HepG2 (cell line): ENCODE measurements around the gene LMTK2. TPM values are rescaled to one million over a fixed set of nuclear protein-coding genes. Genes with fewer than 3 reads are reported as not detected.

Source experiments
- ATAC-seq: fragments of 200-7000 bp; cut with Tn5 transposase; 3 replicates; pipeline ENCODE4 v1.9.1; 2020; ENCODE audit warnings: mild to moderate bottlenecking, moderate library complexity
- BruUV-seq: library from RNA; stranded (reverse); fragments of 400-500 nt; replicated peaks from 2 replicates; lab custom pipeline; 2021; lab: Mats Ljungman, UMichigan
- CTCF ChIA-PET: fragments of 300-600 bp; formaldehyde crosslinking; extraction: SDS; loops from one replicate; lab custom pipeline; 2021; ENCODE audit warnings: low total read pairs, inconsistent platforms, low intra/inter-chr PET ratio; lab: Yijun Ruan, JAX
- POLR2A ChIA-PET: fragments of 350-600 bp; sonication (Branson Sonifier 250); formaldehyde crosslinking; loops from one replicate; lab custom pipeline; 2020; ENCODE audit warnings: antibody characterized with exemption, inconsistent platforms; lab: Yijun Ruan, JAX
- DNase-seq: peaks from one replicate; pipeline ENCODE4 v3.0.0-alpha.2; 2015; ENCODE audit warnings: low spot score
- FAIRE-seq: peaks from 3 replicates; lab custom pipeline; 2011; peaks lifted over from hg19 to GRCh38; lab: Jason Lieb, UNC
- H2AFZ ChIP-seq: one replicate; pipeline ENCODE4 v1.6.1; 2011; ENCODE audit warnings: low read length, inconsistent platforms
- H3K27ac ChIP-seq: fragments of 300-600 bp; 3 replicates; pipeline ENCODE4 v1.8.0; 2011; ENCODE audit warnings: mixed run types, mild to moderate bottlenecking, mixed read lengths, low read length, inconsistent platforms; ENCODE audit not compliant: insufficient read depth; ENCODE audit errors: extremely low read length
- H3K27me3 ChIP-seq, 2 experiments: fragments of 200-600 bp in 1 of 2; 2 replicates in 1 of 2; 3 replicates in 1 of 2; pipeline versions ENCODE4 v1.6.0 to v1.8.0; 2011; ENCODE audit warnings: low read length in 2 of 2, mild to moderate bottlenecking in 2 of 2, moderate library complexity in 2 of 2, inconsistent platforms in 1 of 2; ENCODE audit not compliant: insufficient read depth in 2 of 2, control insufficient read depth in 1 of 2
- H3K36me3 ChIP-seq, 2 experiments: fragments of 200-600 bp in 1 of 2; replicated peaks in 1 of 2; 2 replicates in 1 of 2; 3 replicates in 1 of 2; pipeline versions ENCODE4 v1.5.1 to v1.8.0; 2011; ENCODE audit warnings: low read length in 2 of 2, inconsistent platforms in 1 of 2; ENCODE audit not compliant: insufficient read depth in 2 of 2, control insufficient read depth in 1 of 2
- H3K4me1 ChIP-seq: 2 replicates; pipeline ENCODE4 v1.5.1; 2012; ENCODE audit warnings: low read length, inconsistent platforms; ENCODE audit not compliant: insufficient read depth
- H3K4me2 ChIP-seq: 2 replicates; pipeline ENCODE4 v1.6.0; 2011; ENCODE audit warnings: low read depth, low read length, inconsistent platforms
- H3K4me3 ChIP-seq, 3 experiments: fragments of 200-600 bp in 1 of 3; sonication (generic), shearing (Covaris generic) in 1 of 3; replicated peaks in 1 of 3; 2 replicates each; pipeline ENCODE4 v1.5.1; 2011 to 2016; ENCODE audit warnings: low read length in 3 of 3, inconsistent platforms in 2 of 3, low read depth in 2 of 3, mild to moderate bottlenecking in 2 of 3, control low read depth in 1 of 3, mixed read lengths in 1 of 3; ENCODE audit not compliant: insufficient read depth in 1 of 3
- H3K79me2 ChIP-seq: one replicate; pipeline ENCODE4 v1.6.1; 2011; ENCODE audit warnings: low read length, inconsistent platforms; ENCODE audit not compliant: insufficient read depth
- H3K9ac ChIP-seq: 2 replicates; pipeline ENCODE4 v1.6.0; 2011; ENCODE audit warnings: mild to moderate bottlenecking, low read depth, low read length, inconsistent platforms; ENCODE audit not compliant: insufficient read depth
- H3K9me3 ChIP-seq: 2 replicates; pipeline ENCODE4 v1.5.1; 2012; ENCODE audit warnings: mild to moderate bottlenecking, low read length
- H4K20me1 ChIP-seq: 2 replicates; pipeline ENCODE4 v1.6.0; 2011; ENCODE audit warnings: inconsistent platforms, mild to moderate bottlenecking, low read length, moderate library complexity; ENCODE audit not compliant: insufficient read depth
- PATZ1 ChIP-seq: sonication (generic); formaldehyde crosslinking; IDR thresholded peaks from 2 replicates; pipeline ENCODE4 v1.4.0; 2020; ENCODE audit warnings: missing genetic modification reagents
- ZBTB33 ChIP-seq: sonication (generic); formaldehyde crosslinking; IDR thresholded peaks from 2 replicates; pipeline ENCODE4 v1.4.0; 2020; ENCODE audit warnings: missing genetic modification reagents
- WGBS: methylation state at CpG from one replicate; pipeline ENCODE4 v1.1.6; 2017; ENCODE audit warnings: low lambda C conversion rate; 5-methylcytosine and 5-hydroxymethylcytosine counted together
- in situ Hi-C: cut with HindIII; loops from 2 replicates; pipeline ENCODE4 v1.10.0; 2017; ENCODE audit warnings: low pct_unique_long_range_greater_than_20kb; ENCODE audit not compliant: extremely low pct_ligation_motif_present
- intact Hi-C: fragments of 100-400 bp; cut with micrococcal nuclease; formaldehyde crosslinking; loops from one replicate; pipeline ENCODE4 v1.10.0; 2022; ENCODE audit not compliant: unreplicated experiment
- polyA plus RNA-seq, 8 experiments: library from polyadenylated mRNA; depleted of rRNA in 3 of 8; stranded (reverse) in 7 of 8; unstranded in 1 of 8; fragments of >200 nt; fragmentation: Illumina TruSeq in 4 of 8; extraction: Trizol in 4 of 8; gene quantifications; 2 replicates each; pipeline versions ENCODE4 v1.2.1 to v1.2.3, GENCODE V29; 2011 to 2016; ENCODE audit warnings: low read depth in 4 of 8, missing spikeins in 1 of 8, mixed read lengths in 1 of 8; ENCODE audit not compliant: insufficient read depth in 1 of 8
- total RNA-seq, 5 experiments: library from RNA; depleted of rRNA; stranded (reverse); fragments of >200 nt; fragmentation: Illumina TruSeq; extraction: Trizol; gene quantifications; 2 replicates each; pipeline ENCODE4 v1.2.3, GENCODE V29; 2016; ENCODE audit warnings: low read depth in 1 of 5

Gene LMTK2
- total and polyA plus RNA-seq, 2 of the 13 experiments (the other 11 are each of a cell fraction or from before 2014, with no cell fraction given), result 9.5 to 11.7 TPM

- no peak for FAIRE-seq
- peaks cover 54% of the 10 kb centered on the region for H3K79me2 ChIP-seq
- H3K4me2 ChIP-seq, result peak overlapping the region; percentile 80
- peaks cover 67% of the 10 kb centered on the region for H3K4me1 ChIP-seq
- ATAC-seq, result no peak
- TF ChIP-seq ZBTB33 (CRISPR knock-in tag), result no peak
- TF ChIP-seq PATZ1 (CRISPR knock-in tag), result peak; percentile 74
- no peak overlapping the region for H2AFZ ChIP-seq
- H3K27me3 ChIP-seq, result no peaks in the 10 kb centered on the region; a peak in 1 of 5 replicates
- peaks cover 4% of the 10 kb centered on the region; the same call in 1 of the 2 replicates for H4K20me1 ChIP-seq
- no peak for DNase-seq
- no peaks in the 10 kb centered on the region for H3K36me3 ChIP-seq
- intact Hi-C loops (loop anchor here (2.0 kb wide), 1 partner anchor 87 kb away; no protein-coding TSS in a partner anchor), in situ Hi-C loops (loop anchor here (10.0 kb wide), 1 partner anchor 57 kb away; no protein-coding TSS in a partner anchor)
- peaks cover 1% of the 10 kb centered on the region for H3K9me3 ChIP-seq
- POLR2A ChIA-PET, result interaction anchor here (1.7 kb wide), 1 partner anchor 25 kb away, joined by 11 read pairs; no protein-coding TSS in a partner anchor
- H3K9ac ChIP-seq, result peak overlapping the region; percentile 89
- WGBS, result under 1% methylated on average over 18 of the region's 32 CpGs
- CTCF ChIA-PET, result interaction anchor here (1.5 to 2.3 kb wide), 2 partner anchors 59 to 61 kb away, joined by 13 to 18 read pairs; no protein-coding TSS in a partner anchor
- H3K27ac ChIP-seq, result peak overlapping the region; percentile 71
- peak overlapping the region; percentile 91 to 98 (median 96) for H3K4me3 ChIP-seq
- BruUV-seq, result no TSS peak
Observed at GRCh38 chr7:98107313-98107721, 655 bp downstream of the LMTK2 start.
